SK-N-SH (cell line): ENCODE results near the gene MAGI3. TPM values are rescaled to one million over a fixed set of nuclear protein-coding genes. Genes with fewer than 3 reads are reported as not detected.

Experiments
- CTCF ChIA-PET: fragments of 300-600, 350-600 bp; formaldehyde crosslinking; extraction: SDS; loops from one replicate; lab custom pipeline; 2021; lab: Yijun Ruan, JAX
- POLR2A ChIA-PET: fragments of 350-600 bp; sonication (Branson Sonifier 250); formaldehyde crosslinking; extraction: SDS; loops from one replicate; lab custom pipeline; 2020; ENCODE audit warnings: antibody characterized with exemption, inconsistent platforms; lab: Yijun Ruan, JAX
- DNase-seq: peaks from one replicate; pipeline ENCODE4 v3.0.0; 2012
- H2AFZ ChIP-seq: fragments of 200-600 bp; sonication (generic); 2 replicates; pipeline ENCODE4 v1.8.1; 2016; ENCODE audit warnings: antibody characterized with exemption, mild to moderate bottlenecking, low read depth
- H3F3A ChIP-seq: fragments of 200-600 bp; sonication (generic); replicated peaks from 2 replicates; pipeline ENCODE3; 2016; ENCODE audit warnings: antibody characterized with exemption, mild to moderate bottlenecking; ENCODE audit not compliant: insufficient read depth
- H3K27ac ChIP-seq, 2 experiments: fragments of 200-500 bp in 1 of 2; fragments of 200-600 bp in 1 of 2; sonication (Bioruptor generic) in 1 of 2; sonication (generic), shearing (Covaris generic) in 1 of 2; 2 replicates each; pipeline versions ENCODE4 v1.5.1 to v1.6.1; 2014 to 2016; ENCODE audit warnings: low read depth in 2 of 2, inconsistent platforms in 1 of 2, low read length in 1 of 2, mild to moderate bottlenecking in 1 of 2, mixed read lengths in 1 of 2
- H3K27me3 ChIP-seq: fragments of 200-600 bp; sonication (generic), shearing (Covaris generic); 2 replicates; pipeline ENCODE4 v1.6.1; 2016; ENCODE audit warnings: mixed run types; ENCODE audit not compliant: insufficient read depth
- H3K36me3 ChIP-seq, 2 experiments: fragments of 200-500 bp in 1 of 2; fragments of 200-600 bp in 1 of 2; sonication (Bioruptor generic) in 1 of 2; sonication (generic) in 1 of 2; replicated peaks in 1 of 2; 2 replicates each; pipeline versions ENCODE3 to v1.5.1; 2014 to 2016; ENCODE audit warnings: low read length in 1 of 2, mild to moderate bottlenecking in 1 of 2; ENCODE audit not compliant: insufficient read depth in 2 of 2, control insufficient read depth in 1 of 2
- H3K4me1 ChIP-seq, 2 experiments: fragments of 200-500 bp in 1 of 2; fragments of 200-600 bp in 1 of 2; sonication (Bioruptor generic) in 1 of 2; sonication (generic), shearing (Covaris generic) in 1 of 2; 2 replicates each; pipeline versions ENCODE4 v1.5.1 to v1.6.1; 2014 to 2016; ENCODE audit warnings: low read depth in 1 of 2, low read length in 1 of 2, mixed run types in 1 of 2; ENCODE audit not compliant: insufficient read depth in 2 of 2, control insufficient read depth in 1 of 2
- H3K4me2 ChIP-seq: fragments of 200-600 bp; sonication (generic), shearing (Covaris generic); 2 replicates; pipeline ENCODE4 v1.6.1; 2017; ENCODE audit warnings: mixed run types
- H3K4me3 ChIP-seq, 2 experiments: fragments of 200-500 bp in 1 of 2; fragments of 200-600 bp in 1 of 2; sonication (Bioruptor generic) in 1 of 2; sonication (generic), shearing (Covaris generic) in 1 of 2; 2 replicates each; pipeline versions ENCODE4 v1.5.1 to v1.8.1; 2014 to 2016; ENCODE audit warnings: low read depth in 2 of 2, inconsistent platforms in 1 of 2, low read length in 1 of 2, mild to moderate bottlenecking in 1 of 2, mixed read lengths in 1 of 2, moderate library complexity in 1 of 2
- H3K79me2 ChIP-seq: fragments of 200-600 bp; sonication (generic); 2 replicates; pipeline ENCODE4 v1.8.1; 2017; ENCODE audit warnings: mild to moderate bottlenecking; ENCODE audit not compliant: insufficient read depth
- H3K9ac ChIP-seq: fragments of 200-600 bp; sonication (generic); 2 replicates; pipeline ENCODE4 v1.6.1; 2017; ENCODE audit warnings: mixed run types
- H3K9me2 ChIP-seq: fragments of 200-600 bp; sonication (generic); 2 replicates; pipeline ENCODE4 v1.6.1; 2017; ENCODE audit warnings: mixed run types
- H3K9me3 ChIP-seq: fragments of 200-600 bp; sonication (generic); 2 replicates; pipeline ENCODE4 v1.6.1; 2017; ENCODE audit warnings: mixed run types, mild to moderate bottlenecking, moderate library complexity
- H4K20me1 ChIP-seq: fragments of 200-600 bp; sonication (generic); 2 replicates; pipeline ENCODE4 v1.6.1; 2017; ENCODE audit warnings: mild to moderate bottlenecking, mixed run types; ENCODE audit not compliant: insufficient read depth
- CHD2 ChIP-seq: fragments of 150-350 bp; IDR thresholded peaks from 2 replicates; pipeline ENCODE4 v1.6.1; 2018; ENCODE audit warnings: low read length; ENCODE audit not compliant: partially characterized antibody
- ELF1 ChIP-seq: IDR thresholded peaks from 2 replicates; pipeline ENCODE4 v1.4.0; 2012
- EP300 ChIP-seq, 2 experiments: IDR thresholded peaks; 2 replicates each; pipeline versions ENCODE4 v1.4.0 to v1.6.1; 2012; ENCODE audit warnings: borderline replicate concordance in 1 of 2, low read depth in 1 of 2, low read length in 1 of 2
- EZH2phosphoT487 ChIP-seq: fragments of 200-600 bp; sonication (generic); IDR thresholded peaks from 2 replicates; pipeline ENCODE4 v1.6.1; 2017; ENCODE audit warnings: low read depth, mixed run types, mild to moderate bottlenecking, antibody characterized with exemption, moderate library complexity, borderline replicate concordance
- FOXJ3 ChIP-seq: sonication (generic); formaldehyde crosslinking; IDR thresholded peaks from 2 replicates; pipeline ENCODE4 v1.5.1; 2020; ENCODE audit warnings: mild to moderate bottlenecking, missing genetic modification reagents
- GABPA ChIP-seq: IDR thresholded peaks from 2 replicates; pipeline ENCODE4 v1.4.0; 2012; ENCODE audit warnings: low read depth, mild to moderate bottlenecking
- GATA2 ChIP-seq: sonication (generic); formaldehyde crosslinking; IDR thresholded peaks from 2 replicates; pipeline ENCODE4 v1.5.0; 2020; ENCODE audit warnings: mild to moderate bottlenecking, missing genetic modification reagents
- JUND ChIP-seq: IDR thresholded peaks from 2 replicates; pipeline ENCODE4 v1.4.0; 2012
- MEF2A ChIP-seq: IDR thresholded peaks from 2 replicates; pipeline ENCODE4 v1.4.0; 2012; ENCODE audit warnings: low read depth, borderline replicate concordance
- MXI1 ChIP-seq: IDR thresholded peaks from 2 replicates; pipeline ENCODE4 v1.6.1; 2012; ENCODE audit warnings: mild to moderate bottlenecking, low read depth, low read length, improper control_type of control experiment
- NRF1 ChIP-seq: IDR thresholded peaks from 2 replicates; pipeline ENCODE4 v1.6.1; 2012; ENCODE audit warnings: low read depth, mild to moderate bottlenecking, low read length
- RCOR1 ChIP-seq: fragments of 150-350 bp; IDR thresholded peaks from 2 replicates; pipeline ENCODE4 v1.6.1; 2017; ENCODE audit warnings: antibody characterized with exemption, low read length
- SMC3 ChIP-seq: IDR thresholded peaks from 2 replicates; pipeline ENCODE4 v1.6.1; 2012; ENCODE audit warnings: low read depth, low read length, improper control_type of control experiment
- TAF1 ChIP-seq: IDR thresholded peaks from 2 replicates; pipeline ENCODE4 v1.6.1; 2012; ENCODE audit warnings: low read depth, mild to moderate bottlenecking, low read length, moderate library complexity, borderline replicate concordance
- TCF12 ChIP-seq: IDR thresholded peaks from 2 replicates; pipeline ENCODE4 v1.4.0; 2012
- TEAD4 ChIP-seq: IDR thresholded peaks from 2 replicates; pipeline ENCODE4 v1.4.0; 2012; ENCODE audit warnings: mild to moderate bottlenecking, borderline replicate concordance; ENCODE audit not compliant: insufficient read depth
- polyA plus RNA-seq, 3 experiments: library from polyadenylated mRNA; depleted of rRNA; stranded (reverse); fragments of >200 nt; gene quantifications; 2 replicates each; pipeline ENCODE4 v1.2.3, GENCODE V29; 2012
- TF ChIP-seq, protein P1 (sequence below): IDR thresholded peaks from 2 replicates; pipeline ENCODE4; 2012
- TF ChIP-seq, protein P2 (sequence below): IDR thresholded peaks from 2 replicates; pipeline ENCODE4 v1.4.0; 2012; ENCODE audit warnings: low read depth, borderline replicate concordance
- TF ChIP-seq, protein P3 (sequence below): fragments of 150-350 bp; IDR thresholded peaks from 2 replicates; pipeline ENCODE4 v1.6.1; 2017; ENCODE audit warnings: antibody characterized with exemption, low read length, low read depth, borderline replicate concordance

The MAGI3 gene
- polyA plus RNA-seq, 1 of the 3 experiments (the other 2 are of a cell fraction): 2.9 TPM

DNA sequence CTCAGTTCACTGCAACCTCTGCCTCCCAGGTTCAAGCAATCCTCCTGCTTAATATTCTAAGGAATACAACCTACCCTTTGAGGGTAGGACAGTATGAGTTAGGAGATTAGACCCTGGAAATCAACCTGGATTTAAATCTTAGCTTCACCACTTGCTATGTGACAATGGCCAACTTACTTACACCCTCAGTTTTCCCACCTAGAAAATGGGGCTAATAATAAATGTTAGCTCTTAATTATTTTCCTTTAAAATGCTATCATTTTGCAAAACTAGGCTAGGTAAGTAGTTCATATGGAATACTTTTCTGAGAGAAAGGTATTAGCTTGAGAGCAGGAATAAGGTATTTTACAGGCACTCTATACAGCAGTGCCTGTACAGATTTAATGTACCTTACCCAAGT, 258.2 kb downstream of the MAGI3 start:
- Histone ChIP-seq H3K4me1 (no peaks in the 10 kb centered on the region; a peak in 1 of 4 replicates), H3K36me3 (peaks cover 28 to 41% of the 10 kb centered on the region in 2 experiments), H3K4me3 (no peak overlapping the region), H3F3A (no peaks in the 10 kb centered on the region), H3K9me2 (no peaks in the 10 kb centered on the region), H3K79me2 (no peaks in the 10 kb centered on the region), H3K9me3 (no peaks in the 10 kb centered on the region), H2AFZ (no peak overlapping the region), H4K20me1 (no peaks in the 10 kb centered on the region), H3K27ac (no peak overlapping the region), H3K9ac (no peak overlapping the region), H3K27me3 (no peaks in the 10 kb centered on the region), H3K4me2 (no peak overlapping the region)
- ChIA-PET CTCF (interaction anchor here (0.7 to 1.0 kb wide), 2 partner anchors 203 to 840 kb away, joined by 3 read pairs; no protein-coding TSS in a partner anchor), POLR2A (no interaction called here)
- DNase-seq: no peak
- no peak for TF ChIP-seq MEF2A
- TF ChIP-seq, protein P1, sequence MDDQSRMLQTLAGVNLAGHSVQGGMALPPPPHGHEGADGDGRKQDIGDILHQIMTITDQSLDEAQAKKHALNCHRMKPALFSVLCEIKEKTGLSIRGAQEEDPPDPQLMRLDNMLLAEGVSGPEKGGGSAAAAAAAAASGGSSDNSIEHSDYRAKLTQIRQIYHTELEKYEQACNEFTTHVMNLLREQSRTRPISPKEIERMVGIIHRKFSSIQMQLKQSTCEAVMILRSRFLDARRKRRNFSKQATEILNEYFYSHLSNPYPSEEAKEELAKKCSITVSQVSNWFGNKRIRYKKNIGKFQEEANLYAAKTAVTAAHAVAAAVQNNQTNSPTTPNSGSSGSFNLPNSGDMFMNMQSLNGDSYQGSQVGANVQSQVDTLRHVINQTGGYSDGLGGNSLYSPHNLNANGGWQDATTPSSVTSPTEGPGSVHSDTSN: no peak
- TF ChIP-seq FOXJ3 (CRISPR knock-in tag): no peak
- no peak for TF ChIP-seq GATA2 (CRISPR knock-in tag)
- no peak for TF ChIP-seq CHD2
- no peak for TF ChIP-seq NRF1
- TF ChIP-seq EP300 (IDR thresholded peaks at IDR 0.05; ENCODE audit: borderline replicate concordance in 1 of 2, low read depth in 1 of 2, low read length in 1 of 2): no peak
- no peak for TF ChIP-seq RCOR1
- no peak for TF ChIP-seq SMC3
- no peak for TF ChIP-seq JUND
- TF ChIP-seq GABPA: no peak
- no peak for TF ChIP-seq ELF1
- no peak for TF ChIP-seq TAF1
- no peak for TF ChIP-seq TEAD4
- TF ChIP-seq EZH2phosphoT487: no peak
- no peak for TF ChIP-seq MXI1
- TF ChIP-seq, protein P2, sequence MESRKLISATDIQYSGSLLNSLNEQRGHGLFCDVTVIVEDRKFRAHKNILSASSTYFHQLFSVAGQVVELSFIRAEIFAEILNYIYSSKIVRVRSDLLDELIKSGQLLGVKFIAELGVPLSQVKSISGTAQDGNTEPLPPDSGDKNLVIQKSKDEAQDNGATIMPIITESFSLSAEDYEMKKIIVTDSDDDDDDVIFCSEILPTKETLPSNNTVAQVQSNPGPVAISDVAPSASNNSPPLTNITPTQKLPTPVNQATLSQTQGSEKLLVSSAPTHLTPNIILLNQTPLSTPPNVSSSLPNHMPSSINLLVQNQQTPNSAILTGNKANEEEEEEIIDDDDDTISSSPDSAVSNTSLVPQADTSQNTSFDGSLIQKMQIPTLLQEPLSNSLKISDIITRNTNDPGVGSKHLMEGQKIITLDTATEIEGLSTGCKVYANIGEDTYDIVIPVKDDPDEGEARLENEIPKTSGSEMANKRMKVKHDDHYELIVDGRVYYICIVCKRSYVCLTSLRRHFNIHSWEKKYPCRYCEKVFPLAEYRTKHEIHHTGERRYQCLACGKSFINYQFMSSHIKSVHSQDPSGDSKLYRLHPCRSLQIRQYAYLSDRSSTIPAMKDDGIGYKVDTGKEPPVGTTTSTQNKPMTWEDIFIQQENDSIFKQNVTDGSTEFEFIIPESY: no peak
- TF ChIP-seq TCF12: no peak
- TF ChIP-seq, protein P3, sequence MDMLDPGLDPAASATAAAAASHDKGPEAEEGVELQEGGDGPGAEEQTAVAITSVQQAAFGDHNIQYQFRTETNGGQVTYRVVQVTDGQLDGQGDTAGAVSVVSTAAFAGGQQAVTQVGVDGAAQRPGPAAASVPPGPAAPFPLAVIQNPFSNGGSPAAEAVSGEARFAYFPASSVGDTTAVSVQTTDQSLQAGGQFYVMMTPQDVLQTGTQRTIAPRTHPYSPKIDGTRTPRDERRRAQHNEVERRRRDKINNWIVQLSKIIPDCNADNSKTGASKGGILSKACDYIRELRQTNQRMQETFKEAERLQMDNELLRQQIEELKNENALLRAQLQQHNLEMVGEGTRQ: no peak
- TF ChIP-seq, all 33 proteins: peak for 0
